GM18873 (cell line): ENCODE data around the gene SEPHS2.
A peak's percentile ranks its signal among the peaks of the same experiment; 100 is the strongest.

Experiments
- ATAC-seq: cut with Tn5 transposase; IDR thresholded peaks from one replicate; pipeline ENCODE4 v1.9.1; 2021; ENCODE audit warnings: mild to moderate bottlenecking, moderate library complexity, moderate number of reproducible peaks; ENCODE audit not compliant: unreplicated experiment, low FRiP score

SEPHS2 gene

DNA sequence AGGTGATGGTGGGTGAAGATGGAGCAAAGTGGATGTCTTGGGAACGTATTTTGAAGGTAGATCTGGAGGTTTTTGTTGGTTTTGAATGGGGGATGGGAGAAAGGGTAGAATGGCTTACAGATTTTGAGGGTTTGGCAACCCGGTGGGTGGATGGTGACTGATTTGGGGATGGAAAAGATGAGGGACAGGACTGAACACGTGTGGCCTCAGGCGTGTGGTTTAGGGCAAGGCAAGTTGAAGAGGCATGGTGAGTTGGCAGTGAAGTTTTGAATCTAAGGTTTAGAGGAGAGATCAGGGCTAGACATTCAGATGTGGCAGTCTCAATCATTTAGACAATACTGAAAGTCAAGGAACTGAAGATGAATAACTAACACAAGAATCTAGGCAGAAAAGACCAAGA is 10.8 kb downstream of the SEPHS2 start:
- ATAC-seq = no peak

- ATAC-seq = no peak
Measured at GRCh38 chr16:30430428-30430970, 15.2 kb downstream of the SEPHS2 start.

- ATAC-seq = peak; percentile 95
Measured at GRCh38 chr16:30429678-30430427, 15.8 kb downstream of the SEPHS2 start, which contains the start of gene DCTPP1. DCTPP1 (minus strand) TSS chr16:30430030; CDS start chr16:30429980, 50 bp downstream.

- ATAC-seq = no peak
Measured at GRCh38 chr16:30429418-30429677, 16.3 kb downstream of the SEPHS2 start.

DNA sequence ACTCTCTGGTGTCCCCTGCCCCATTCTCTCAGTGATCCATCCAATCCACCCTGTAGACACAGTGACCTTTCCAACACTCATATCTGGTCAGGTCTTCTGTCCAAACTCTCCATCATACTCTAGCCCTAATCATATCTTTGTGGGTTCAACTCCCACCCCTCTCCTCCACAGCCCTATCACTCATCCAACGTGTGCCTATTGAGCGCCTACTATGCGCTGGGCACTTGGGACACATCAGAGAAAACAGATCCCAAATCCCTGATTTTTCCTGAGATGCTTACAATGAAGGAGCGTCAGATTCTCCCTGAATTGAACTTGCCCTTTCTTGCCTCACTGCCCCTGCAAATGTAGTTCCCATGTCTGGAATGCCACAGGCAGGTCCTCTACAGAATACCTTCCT is 17.6 kb downstream of the SEPHS2 start:
- ATAC-seq = no peak

DNA sequence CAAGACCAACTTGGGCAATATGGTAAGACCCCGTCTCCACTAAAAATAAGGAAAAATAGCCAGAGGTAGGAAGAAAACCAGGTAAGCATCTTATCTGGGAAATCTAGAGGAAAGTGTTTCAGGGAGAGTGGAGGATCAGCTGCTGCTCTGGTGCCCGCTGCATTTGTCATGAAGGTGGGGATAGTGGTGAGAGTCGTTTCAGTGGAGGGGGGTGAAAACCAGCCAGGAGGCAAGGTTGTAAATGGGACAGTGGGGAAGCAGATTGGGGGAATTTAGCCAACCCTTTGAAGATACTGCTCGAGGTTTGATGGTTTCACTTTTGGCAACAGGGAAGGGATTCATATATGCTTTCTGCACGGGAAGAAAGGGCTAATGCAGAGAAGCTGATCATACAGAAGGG is 24.7 kb downstream of the SEPHS2 start:
- ATAC-seq = no peak

DNA sequence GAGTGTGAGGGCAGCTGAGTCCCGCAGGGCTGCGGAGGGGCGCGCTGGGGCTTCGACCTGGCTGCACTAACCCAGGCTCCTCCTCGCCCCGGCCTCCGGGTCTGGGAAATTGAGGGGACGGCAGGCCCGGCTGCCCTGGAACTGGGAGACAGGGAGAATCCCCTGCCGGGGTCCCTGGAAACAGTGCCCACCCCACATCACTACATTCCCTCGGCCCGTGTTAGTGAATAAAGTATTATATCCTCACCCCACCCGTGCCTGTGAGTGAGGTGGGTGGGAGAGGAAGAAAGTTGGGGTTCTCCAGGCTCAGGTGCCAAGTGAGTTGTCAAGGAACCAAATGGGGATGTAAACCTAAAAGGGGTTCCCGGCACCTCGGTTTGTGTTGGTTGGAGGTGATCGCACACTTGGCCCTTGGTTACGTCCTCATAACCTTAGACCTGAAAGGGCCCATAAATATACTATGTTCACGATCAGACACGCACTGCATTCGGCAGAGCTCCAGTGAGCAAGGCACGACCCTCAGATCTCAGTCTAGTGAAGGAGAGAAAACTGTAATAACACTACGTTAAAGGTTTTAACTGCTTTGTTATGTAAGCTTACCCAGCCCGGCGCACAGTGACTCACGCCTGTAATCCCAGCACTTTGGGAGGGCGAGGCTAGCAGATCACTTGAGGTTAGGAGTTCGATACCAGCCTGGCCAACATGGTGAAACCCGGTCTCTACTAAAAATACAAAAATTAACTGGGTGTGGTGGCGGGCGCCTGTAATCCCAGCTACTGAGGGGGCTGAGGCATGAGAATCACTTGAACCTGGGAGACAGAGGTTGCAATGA is 27.1 kb downstream of the SEPHS2 start:
- no peak for ATAC-seq

- ATAC-seq = peak; percentile 62
Measured at GRCh38 chr16:30417529-30418349, 27.9 kb downstream of the SEPHS2 start.

DNA sequence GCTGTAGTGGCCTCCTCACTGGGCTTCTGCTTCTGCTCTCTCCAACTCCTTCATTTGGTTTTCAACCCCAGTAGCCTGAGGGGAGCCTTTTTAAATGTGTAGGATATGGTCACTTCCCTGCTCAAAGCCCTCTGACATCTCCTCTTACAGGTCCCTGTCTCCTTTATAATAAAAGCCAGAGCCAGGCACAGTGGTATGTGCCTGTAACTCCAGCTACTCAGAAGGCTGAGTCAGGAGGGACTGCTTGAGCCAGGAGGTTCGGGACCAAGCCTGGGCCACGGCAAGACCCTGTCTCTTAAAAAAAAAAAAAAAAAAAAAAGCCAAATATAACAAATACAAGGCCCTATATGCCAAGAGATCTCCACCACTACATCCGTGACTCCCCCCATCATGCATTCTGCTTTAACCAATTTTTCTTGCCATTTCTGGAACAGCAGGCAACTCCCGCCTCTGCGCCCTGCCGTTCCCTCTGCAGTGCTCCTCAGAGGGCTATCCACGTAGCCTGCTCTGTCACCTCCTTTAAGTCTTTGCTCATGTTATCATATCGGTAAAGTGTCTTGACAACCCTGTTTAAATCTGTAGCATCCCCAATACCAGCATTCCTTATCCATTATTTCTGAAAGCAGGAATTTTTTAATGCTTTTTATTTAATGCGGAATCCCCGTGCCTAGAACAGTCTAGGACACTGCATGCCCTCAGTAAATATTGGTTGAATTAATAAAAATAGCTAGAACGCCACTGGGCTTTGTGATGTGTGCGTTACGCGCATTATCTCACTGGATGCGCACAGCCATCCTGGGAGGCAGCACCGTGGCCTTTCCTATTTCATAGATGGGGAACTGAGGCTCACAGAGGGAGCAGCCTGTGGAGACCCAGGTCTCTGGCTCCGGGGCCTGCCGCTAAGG is 28.8 kb downstream of the SEPHS2 start:
- ATAC-seq = no peak

DNA sequence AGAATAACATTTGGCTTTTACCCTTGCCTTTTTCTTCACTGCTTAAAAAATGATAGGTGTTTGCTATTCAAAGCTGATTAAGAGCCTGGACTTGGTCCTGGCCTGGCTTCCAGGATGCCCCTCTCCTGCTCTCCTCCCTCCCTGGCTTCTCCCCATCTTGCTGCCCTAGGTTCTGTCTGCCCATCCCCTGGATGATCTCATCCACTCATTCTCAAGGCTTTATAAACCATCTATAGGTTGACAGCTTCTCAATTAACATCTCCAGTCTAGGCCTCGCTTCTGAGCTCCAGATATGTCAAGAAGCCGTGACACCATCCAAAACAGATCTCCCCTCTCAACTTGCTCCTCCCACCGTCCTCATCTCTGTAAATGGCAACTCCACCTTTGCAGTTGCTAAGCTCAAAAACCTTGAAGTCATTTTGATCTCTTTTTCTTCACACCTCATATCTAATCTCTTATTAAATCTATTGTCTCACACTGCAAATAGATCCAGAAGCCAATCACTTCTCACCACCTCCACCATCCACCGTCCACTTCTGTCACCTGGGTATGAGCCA is 29.5 kb downstream of the SEPHS2 start:
- no peak for ATAC-seq

DNA sequence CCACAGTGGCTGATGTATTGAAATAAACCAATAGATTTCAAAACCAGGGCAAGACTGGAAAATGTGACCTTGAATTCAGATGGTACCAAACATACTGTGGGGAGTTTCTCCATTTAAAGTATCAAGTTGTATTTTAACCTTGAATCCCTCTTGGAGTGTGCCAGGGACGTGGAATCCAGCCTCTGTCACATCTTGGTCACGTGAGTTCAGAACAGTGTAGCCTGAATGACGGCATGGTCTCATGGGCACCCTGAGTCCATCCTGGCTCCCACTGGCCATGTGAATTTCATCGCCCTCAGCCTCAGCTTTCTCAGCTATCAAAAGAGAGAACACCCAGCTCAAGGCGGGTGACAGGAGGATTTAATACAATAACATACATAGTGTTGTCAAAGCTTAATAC is 31.5 kb downstream of the SEPHS2 start:
- ATAC-seq = no peak

GRCh38 chr16:30413112-30413806 is 32.4 kb downstream of the SEPHS2 start:
- ATAC-seq = no peak

DNA sequence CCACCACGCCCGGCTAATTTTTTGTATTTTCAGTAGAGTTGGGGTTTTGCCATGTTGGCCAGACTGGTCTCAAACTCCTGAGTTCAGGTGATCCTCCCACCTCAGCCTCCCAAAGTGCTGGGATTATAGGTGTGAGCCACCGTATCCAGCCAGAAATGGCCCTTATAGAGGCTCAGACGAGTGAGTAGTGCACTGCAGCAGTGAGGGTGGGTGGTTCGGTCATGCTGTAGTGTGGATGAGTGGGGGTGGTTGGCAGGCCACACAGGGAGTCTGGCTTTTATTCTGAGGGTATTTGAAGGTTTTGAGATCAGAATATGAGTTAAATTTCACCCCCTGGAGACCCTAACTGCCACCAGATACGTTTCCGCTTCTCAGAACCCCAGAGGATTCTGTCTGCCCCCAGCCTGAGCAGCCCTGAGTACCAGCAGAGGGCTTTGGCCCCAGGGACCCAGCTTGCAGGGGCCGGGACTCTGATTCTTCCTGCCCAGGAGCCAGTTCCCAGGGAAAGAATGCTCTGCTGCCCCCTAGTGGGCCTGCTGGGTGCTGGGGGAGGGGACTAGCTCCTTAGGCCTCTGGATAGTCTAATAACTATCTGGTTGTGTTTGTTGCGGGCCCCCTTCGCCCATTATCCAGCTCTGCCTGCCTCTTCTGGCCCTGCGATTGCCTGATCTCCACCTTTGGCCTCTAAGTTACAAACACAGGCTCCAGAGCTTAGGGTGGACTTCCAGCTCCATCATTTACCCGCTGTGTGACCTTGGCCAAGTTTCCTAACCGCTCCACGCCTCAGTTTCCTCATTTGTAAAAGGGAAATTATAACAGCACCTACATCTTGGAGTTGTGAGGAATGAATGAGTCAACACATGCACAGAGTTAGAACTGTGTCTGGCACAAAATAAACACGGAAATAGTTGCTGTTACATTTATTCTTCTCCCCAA is 36.3 kb downstream of the SEPHS2 start:
- no peak for ATAC-seq

DNA sequence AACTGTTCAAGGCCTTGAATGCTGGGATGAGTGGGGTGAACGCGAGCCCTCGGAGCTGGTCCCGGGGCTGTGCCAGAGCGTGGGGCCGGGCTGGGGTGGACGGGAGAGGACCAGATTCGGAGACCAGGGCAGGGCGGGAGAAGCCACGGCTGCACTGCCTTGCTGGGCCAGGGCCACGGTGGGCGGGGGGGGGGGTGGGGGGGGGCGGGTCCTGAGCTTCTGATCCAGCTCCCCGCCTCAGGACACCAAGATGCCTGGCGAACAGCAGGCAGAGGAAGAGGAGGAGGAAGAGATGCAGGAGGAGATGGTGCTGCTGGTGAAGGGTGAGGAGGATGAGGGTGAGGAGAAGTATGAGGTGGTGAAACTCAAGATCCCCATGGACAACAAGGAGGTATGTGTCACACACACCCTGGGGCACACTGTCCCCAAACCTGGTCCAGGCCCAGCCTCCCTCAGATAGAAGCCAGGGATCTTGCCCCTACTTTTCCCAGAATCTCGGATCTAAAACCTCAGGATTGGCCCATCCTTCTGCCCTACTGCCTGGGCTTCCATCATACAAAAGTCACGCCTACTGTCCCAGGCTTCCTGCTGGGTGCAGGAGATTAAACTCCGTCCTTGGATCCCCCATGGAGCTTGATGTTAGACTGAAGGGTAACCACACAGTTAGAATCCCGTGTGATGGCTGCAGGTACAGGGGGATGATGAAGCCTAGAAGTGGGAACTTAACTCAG is 37.7 kb downstream of the SEPHS2 start:
- no peak for ATAC-seq

DNA sequence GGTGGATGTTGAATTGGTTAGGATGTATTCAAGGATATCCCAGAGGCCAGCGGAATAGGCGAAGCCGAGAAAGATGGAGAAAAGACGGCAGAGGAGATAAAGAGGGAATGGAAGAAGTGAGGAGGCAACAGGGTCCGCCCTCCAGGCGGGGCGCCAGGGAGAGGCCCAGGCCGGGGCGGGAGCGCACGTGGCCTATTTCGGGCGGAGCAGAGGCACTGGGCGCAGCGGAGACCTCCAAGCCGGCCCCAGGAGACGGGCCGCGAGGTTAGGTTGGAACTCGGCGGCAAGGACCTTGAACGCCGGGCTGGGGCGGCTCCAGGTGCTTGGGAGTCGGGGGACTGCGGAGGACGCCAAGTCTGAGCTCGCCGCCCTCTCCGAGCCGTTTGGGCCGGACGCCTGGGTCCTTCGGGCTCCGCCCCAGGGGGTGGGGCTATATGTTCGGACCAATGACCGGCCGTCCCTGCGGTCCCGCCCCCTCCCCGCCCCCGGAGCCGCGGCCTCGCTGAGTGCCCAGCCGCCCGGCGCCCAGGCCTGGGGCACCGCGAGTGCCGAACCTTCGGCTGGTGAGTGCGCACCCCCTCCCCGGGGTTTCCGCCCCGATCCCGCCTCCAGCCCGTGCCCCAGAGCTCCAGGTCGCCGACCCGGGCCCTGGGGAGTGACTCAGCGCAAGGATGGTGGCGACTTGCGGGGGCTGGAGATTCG is 38.4 kb downstream of the SEPHS2 start, which contains the start of gene ZNF771:
ZNF771 (plus strand) TSS at position 505 of the 702 bp plus-strand sequence. CDS start 448 bp downstream, outside the sequence.
- ATAC-seq = peak; percentile 64

GRCh38 chr16:30406795-30407101 is 38.9 kb downstream of the SEPHS2 start:
- no peak for ATAC-seq
